Measurements from ENCODE around the gene SLC35B2.

SLC35B2 gene

DNA sequence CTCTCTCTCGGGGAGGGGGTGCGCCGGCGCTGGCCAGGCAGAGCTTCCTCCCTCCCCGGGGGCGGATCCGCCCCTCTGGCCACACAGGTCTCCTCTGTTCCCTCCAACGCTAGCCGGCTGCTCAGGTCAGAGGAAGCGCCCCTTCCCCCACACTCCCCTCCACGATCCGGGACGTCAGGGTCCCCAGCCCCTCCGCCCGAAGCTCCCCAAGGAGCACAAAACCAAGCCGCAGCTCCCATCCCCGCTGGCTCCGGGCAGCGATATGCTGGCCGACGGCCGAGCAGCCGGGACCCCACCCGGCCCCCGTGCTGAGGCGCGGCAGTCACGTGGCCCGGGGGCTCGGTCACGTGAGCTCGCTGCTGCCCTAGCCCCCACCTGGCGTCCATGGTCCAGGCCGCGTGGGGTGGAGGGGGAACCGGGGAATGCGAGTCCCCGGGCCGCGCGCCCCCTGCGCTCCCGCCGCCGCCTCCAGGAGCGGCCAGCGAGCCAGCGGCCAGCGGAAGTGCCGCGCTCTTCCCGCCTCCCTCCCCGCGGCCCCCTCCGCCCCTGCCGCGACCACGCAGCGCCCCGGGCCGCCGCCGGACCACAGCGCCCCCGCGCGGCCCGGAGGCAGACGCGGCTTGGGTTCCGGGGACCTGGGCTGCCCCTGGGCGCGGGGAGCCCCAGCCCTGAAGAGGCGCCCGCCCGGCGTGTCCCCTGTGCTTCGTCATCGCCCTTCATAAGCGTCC lies at the start of gene SLC35B2:
Gene SLC35B2, minus strand, starts transcription at position 504 of the 728 bp plus-strand sequence. Its CDS starts 118 bp downstream, at position 386.
- DNase-seq = peak; percentile 73 to 84

DNA sequence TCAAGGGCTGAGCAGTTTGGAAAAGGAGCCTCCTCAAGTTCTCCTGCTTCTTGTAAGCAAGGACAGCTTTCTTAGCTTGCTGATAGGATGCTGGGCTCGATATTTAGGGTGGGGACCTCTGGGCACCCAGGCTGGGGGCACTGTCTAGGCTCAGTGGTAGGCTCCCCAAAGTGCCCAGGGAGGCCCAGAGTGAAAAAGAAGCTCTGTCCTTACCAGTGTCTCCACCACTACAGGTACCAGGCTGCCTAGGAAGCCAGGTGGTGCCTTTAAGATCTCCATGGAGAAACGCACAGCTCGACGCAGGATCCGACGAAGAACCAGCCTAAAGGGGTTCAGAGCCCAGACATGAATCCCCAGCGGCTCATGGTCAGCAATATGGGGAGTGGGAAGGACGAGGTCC lies 49.4 kb upstream of the SLC35B2 start:
- no peak for DNase-seq

DNA sequence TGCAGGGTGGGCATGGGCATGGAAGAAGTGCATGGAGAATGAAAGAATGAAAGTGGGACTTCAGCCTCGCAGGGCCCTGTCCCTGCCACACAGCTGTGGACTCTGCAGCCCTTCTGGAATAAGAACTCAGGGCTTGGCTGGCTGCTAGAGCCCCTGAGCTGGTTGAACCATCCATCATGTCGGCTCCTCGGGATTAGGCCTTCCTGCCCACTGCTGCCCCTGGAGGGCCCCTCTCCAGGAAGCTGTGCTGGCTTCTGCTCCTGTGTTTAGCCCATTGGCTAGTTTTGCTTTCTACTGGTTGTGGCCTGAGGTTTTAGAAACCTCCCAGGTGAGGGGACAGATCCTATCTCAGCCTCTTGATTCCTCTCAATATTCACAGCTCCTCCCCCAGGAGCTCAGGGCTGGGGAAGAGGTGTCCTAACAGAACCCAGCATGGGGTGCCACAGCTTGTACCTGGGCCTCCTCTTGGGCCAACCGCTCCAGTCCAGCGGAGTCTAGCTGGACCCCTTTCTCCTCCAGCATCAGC lies 47.9 kb upstream of the SLC35B2 start:
- DNase-seq = no peak

- DNase-seq = peak; percentile 38 to 51
Observed at GRCh38 chr6:44304282-44305199, 47.2 kb upstream of the SLC35B2 start.

- no peak for DNase-seq
Observed at GRCh38 chr6:44303842-44304241, 46.5 kb upstream of the SLC35B2 start.

GRCh38 chr6:44302856-44303255 lies 45.5 kb upstream of the SLC35B2 start:
- DNase-seq = no peak

GRCh38 chr6:44301782-44302564 lies 44.6 kb upstream of the SLC35B2 start:
- no peak for DNase-seq

DNA sequence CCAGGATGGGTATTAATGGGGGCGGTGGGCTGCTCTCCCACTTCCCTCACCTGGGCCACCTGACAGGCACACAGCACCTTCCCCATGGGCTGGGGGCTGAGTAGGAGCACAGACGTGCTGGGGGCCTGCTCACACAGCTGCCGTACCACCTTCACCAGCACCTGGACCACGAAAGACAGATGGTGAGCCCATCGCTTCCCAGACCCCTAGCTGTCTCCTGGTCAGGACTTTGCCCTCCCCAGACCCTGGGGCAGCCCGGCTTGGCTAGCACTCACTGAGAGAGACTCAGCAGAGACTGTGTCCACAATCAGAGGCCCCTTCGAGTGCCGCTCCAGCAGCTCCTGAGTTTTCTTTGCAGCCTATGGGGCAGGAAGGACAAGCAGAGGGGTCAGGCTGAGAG lies 43.8 kb upstream of the SLC35B2 start:
- DNase-seq = no peak

DNA sequence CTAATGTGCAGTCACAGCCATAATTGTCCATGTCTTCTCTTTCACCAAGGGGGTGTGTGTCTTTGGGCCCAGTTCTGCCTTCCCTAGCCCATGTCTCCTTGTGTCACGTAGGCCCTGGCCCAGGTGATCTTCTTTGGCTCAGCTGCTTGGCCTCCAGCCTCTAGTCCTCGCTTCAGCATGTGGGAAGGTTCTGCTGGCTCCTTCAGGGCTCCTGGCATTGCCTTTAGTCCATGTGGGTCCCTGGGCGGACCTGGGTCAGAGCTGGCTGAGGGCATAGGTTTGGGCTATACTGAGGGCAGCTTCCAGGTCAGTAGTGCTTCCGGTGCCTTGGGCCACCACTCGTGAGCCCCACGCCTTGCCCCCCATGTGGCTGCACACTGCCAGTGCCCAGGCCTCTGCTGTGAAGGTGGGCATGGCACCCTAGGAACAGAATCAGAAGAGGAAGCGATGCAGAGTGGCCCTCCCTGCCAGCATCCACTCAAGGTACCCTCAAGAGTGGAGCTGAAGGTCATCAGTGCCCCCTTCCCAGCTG lies 43.0 kb upstream of the SLC35B2 start:
- no peak for DNase-seq

- no peak for DNase-seq
Observed at GRCh38 chr6:44298864-44299263, 41.5 kb upstream of the SLC35B2 start.

- no peak for DNase-seq
Observed at GRCh38 chr6:44298055-44298803, 40.9 kb upstream of the SLC35B2 start.

DNA sequence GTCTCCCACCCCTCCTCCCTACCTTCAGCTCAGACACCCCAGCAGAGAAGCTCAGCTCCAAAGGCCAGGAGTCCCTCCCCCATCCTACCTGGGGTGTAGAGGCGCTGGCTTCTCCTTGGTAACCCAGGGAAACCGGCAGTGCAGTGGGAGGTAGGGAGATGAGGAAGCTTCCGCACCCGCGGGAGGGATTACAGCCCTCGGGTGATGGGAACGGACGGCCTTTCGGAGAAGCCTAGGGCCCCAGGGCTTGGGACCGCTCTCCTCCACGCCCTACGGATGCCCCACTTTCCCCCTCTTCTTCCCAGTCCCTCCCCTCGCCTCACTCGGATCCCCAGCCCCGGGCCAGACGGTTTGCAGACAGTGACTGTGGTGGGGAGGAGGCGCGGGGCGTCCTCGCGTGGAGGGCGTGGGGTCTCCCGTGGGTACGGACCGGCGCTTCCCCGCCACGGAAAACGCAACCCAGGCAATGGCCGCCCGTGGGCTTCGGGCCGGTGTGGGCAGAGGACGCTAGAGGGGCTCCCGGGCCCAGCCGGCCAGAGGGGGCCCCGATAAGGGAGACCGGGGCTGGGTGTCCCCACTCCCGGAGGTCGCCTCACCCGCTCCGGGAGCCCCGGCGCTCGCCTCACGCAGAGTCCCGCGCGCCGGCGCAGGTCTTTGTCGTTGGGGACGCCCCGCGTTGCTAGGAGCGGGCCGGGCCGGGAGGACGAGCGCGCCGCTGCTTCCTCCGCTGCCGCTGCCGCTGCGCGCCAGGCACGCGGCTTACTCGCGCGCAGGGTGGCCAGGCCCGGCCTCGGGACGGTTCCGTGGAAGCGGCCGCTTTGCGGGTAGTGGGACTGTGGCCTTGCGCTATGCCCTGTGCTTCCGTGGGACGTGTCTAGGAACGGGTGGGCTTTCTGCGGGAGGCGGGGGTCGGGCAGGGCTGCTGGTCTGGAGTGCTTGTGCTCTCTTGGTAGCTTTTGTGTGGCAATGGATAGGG lies 40.0 kb upstream of the SLC35B2 start:
- DNase-seq = peak in 1 of 2 donors; percentile 31

DNA sequence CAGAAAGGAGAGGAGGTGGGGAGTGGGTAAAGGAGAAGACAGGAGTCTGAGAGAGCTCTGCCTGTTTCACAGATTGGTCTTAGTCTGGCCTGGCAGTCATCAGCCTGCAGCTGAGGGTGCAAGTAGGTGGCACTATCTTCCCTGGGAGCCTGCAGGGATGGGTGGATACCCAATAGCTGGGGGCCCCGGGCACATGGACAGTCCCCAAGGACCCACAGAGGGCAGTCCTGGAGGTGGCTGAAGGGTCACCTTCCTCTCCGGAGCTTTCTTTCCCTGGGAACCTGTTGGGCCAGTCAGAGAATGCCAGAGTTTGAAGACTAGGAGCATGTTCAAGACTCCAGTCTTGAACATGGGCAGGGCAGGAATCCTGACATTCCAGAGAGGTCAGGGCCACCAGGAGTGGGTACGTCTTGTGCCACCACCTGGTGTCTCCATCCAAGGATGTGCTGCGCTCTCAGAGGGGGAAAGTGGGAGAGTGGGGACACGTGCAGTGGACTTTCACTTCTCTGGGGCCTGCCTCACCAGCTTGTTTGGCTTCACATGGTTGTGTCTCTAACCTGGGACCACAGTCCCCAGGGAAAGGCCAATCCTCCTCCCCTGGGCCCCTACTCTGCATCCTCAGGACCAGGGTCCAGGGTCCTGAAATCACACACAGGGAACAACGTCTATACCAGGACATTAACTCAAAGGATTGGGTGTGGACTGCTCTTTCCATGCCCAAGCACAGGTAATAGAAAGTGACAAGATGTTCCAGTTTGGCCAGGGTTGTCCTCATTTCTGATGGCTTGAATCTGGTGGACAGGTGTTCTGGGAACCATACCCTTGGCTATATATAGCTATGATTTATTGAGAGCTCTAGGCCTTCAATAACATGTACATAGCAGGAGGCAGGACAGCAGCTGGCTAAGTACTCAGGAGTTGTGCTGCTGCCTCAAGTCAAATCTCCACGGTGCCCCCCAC lies 37.8 kb upstream of the SLC35B2 start:
- DNase-seq = no peak

- no peak for DNase-seq
Observed at GRCh38 chr6:44292661-44293365, 35.5 kb upstream of the SLC35B2 start.

DNA sequence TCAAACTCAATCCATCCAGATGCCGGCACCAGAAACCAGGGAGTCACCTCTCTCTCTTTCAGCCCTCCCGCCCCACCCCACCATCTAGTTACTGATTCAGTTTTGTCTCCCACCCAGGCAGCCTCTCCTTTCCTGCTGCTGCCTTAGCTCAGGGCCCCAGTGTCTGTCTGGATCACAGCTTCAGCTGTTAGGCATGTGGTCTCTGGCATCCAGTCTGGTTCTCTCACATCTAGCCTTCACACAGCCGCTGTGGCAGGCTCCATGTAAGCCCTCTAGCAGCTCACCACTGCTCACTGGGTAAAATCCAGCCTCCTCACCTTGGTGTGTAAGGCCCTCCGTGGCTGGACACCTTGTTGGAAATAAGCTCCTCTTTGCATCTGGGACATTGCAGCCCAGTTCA lies 34.5 kb upstream of the SLC35B2 start:
- DNase-seq = no peak

DNA sequence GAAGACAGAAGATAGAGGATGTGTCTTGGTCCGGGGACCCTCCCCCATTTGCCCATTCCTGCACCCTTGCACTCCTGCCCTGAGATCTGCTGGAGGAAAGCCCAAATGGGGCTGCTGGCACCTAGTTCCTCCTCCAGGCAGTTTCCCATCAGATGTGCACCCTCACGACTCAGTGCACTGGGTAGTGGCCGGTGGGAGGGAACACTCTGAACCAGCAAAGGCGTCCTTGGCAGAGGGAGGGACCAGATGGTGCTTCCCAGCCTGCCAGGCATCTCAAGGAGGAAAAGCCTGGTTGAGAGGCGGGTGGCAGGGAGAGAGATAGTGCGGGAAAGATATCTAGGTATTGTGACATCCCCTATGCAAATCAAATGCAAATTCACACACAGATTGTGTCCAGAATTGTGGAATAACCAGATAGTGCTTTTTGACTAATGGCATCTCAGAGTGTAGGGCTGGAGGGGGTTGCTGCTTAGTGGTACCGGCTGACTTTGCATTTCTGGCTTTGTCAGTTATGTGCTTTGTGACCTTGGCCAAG lies 32.5 kb upstream of the SLC35B2 start:
- no peak for DNase-seq

DNA sequence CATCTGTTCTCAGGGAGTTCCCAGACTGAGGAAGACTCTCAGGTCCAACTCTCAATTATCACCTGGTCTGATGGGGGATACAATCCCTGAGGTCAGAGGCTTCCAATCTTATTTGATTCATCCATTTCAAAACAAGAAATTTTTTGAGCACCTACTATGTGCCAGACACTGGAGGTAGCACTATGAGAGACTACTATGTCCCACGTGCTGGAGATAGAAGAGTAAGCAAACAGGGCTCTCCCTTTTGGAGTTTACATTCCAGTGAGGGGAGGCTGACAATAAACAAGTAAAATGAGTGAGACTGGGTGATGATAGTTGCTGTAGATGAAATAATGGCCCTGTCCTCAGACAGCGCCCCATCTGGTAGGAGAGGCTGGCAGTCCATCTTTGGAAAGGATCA lies 29.4 kb upstream of the SLC35B2 start:
- DNase-seq = no peak

DNA sequence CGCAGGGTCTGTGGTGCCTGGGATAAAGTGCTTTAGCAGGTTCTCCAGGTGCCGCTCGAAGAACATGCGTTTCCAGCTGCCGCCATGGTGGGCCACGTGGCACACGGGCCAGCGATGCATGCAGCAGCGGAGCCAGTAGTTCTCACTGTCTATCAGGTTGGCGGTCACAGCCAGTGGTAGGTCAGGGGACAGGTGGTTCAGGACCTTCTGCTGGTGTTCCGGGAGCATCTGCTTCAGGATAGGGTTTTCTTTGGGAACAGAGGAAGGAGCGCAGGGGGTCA lies 28.9 kb upstream of the SLC35B2 start:
- no peak for DNase-seq

Data from CD4-positive, alpha-beta T cell treated with Interferon alpha-2 for 1 hour (primary cell).